NCI-H146 treated with DMSO at 0.1 percent for 48 hours (cell line): ENCODE measurements around the gene TCEA2.

Experiments used
- DNase-seq: peaks from one replicate; lab custom pipeline; 2025; ENCODE audit not compliant: unreplicated experiment; lab: John Stamatoyannopoulos, UW

TCEA2 gene

GRCh38 chr20:64064145-64064698, 1.2 kb downstream of the TCEA2 start:
- no peak for DNase-seq

- DNase-seq, result peak; percentile 19
Observed at GRCh38 chr20:64065062-64065973, 2.3 kb downstream of the TCEA2 start.

- DNase-seq, result no peak
Observed at GRCh38 chr20:64065974-64066343, 3.0 kb downstream of the TCEA2 start.

GRCh38 chr20:64067005-64067632, 4.1 kb downstream of the TCEA2 start:
- no peak for DNase-seq

- no peak for DNase-seq
Observed at GRCh38 chr20:64067733-64068307, 4.8 kb downstream of the TCEA2 start.

- no peak for DNase-seq
Observed at GRCh38 chr20:64068386-64069208, 5.6 kb downstream of the TCEA2 start.

GRCh38 chr20:64069209-64069613, 6.2 kb downstream of the TCEA2 start:
- no peak for DNase-seq

GRCh38 chr20:64069614-64070243, 6.7 kb downstream of the TCEA2 start:
- DNase-seq, result no peak

GRCh38 chr20:64070244-64070993, 7.4 kb downstream of the TCEA2 start:
- DNase-seq, result no peak

GRCh38 chr20:64071341-64072332, 8.6 kb downstream of the TCEA2 start:
- DNase-seq, result no peak

GRCh38 chr20:64072498-64073063, 9.6 kb downstream of the TCEA2 start:
- no peak for DNase-seq

GRCh38 chr20:64073476-64074183, 10.6 kb downstream of the TCEA2 start:
- no peak for DNase-seq

GRCh38 chr20:64074184-64074789, 11.3 kb downstream of the TCEA2 start:
- no peak for DNase-seq

- no peak for DNase-seq
Observed at GRCh38 chr20:64074963-64075362, 12.0 kb downstream of the TCEA2 start.

- no peak for DNase-seq
Observed at GRCh38 chr20:64075556-64075955, 12.6 kb downstream of the TCEA2 start.

- no peak for DNase-seq
Observed at GRCh38 chr20:64076061-64076997, 13.3 kb downstream of the TCEA2 start.
